Keratinocyte (primary cell): Measurements from ENCODE around the gene CMIP. TPM values are rescaled to one million over a fixed set of nuclear protein-coding genes. Genes with fewer than 3 reads are reported as not detected.

Source experiments
- DNase-seq: peaks from one replicate; pipeline ENCODE4 v3.0.0-alpha.2; 2011; ENCODE audit warnings: low read depth, missing footprints, low spot score
- FAIRE-seq: peaks from 2 replicates; lab custom pipeline; 2011; peaks lifted over from hg19 to GRCh38; lab: Jason Lieb, UNC
- H2AFZ ChIP-seq: 2 replicates; pipeline ENCODE4 v1.6.0; 2012; ENCODE audit warnings: low read length, control low read depth, inconsistent platforms; ENCODE audit not compliant: control insufficient read depth
- H3K27ac ChIP-seq: 2 replicates; pipeline ENCODE4 v1.5.1; 2011; ENCODE audit warnings: low read length; ENCODE audit not compliant: control insufficient read depth, insufficient read depth
- H3K27me3 ChIP-seq: 3 replicates; pipeline ENCODE4 v1.6.0; 2011; ENCODE audit warnings: low read length; ENCODE audit not compliant: control insufficient read depth, insufficient read depth; ENCODE audit errors: extremely low read depth
- H3K36me3 ChIP-seq, 2 experiments: 2 replicates in 1 of 2; 3 replicates in 1 of 2; pipeline ENCODE4 v1.5.1; 2011; ENCODE audit warnings: low read length in 2 of 2, mild to moderate bottlenecking in 1 of 2; ENCODE audit not compliant: control insufficient read depth in 2 of 2, insufficient read depth in 2 of 2; ENCODE audit errors: extremely low read depth in 1 of 2
- H3K4me1 ChIP-seq: 3 replicates; pipeline ENCODE4 v1.5.1; 2011; ENCODE audit warnings: low read length; ENCODE audit not compliant: control insufficient read depth, insufficient read depth; ENCODE audit errors: extremely low read depth
- H3K4me2 ChIP-seq: 3 replicates; pipeline ENCODE4 v1.6.0; 2011; ENCODE audit warnings: low read depth, low read length; ENCODE audit not compliant: control insufficient read depth, insufficient read depth; ENCODE audit errors: extremely low read depth
- H3K4me3 ChIP-seq, 3 experiments: fragments of 200-600 bp in 1 of 3; sonication (generic) in 1 of 3; 2 replicates in 2 of 3; 3 replicates in 1 of 3; pipeline ENCODE4 v1.5.1; 2011 to 2016; ENCODE audit warnings: low read length in 3 of 3, mild to moderate bottlenecking in 3 of 3, control low read depth in 2 of 3, inconsistent platforms in 1 of 3, low read depth in 1 of 3, mixed read lengths in 1 of 3, mixed run types in 1 of 3, moderate library complexity in 1 of 3; ENCODE audit not compliant: control insufficient read depth in 2 of 3, insufficient read depth in 2 of 3; ENCODE audit errors: extremely low read depth in 1 of 3
- H3K79me2 ChIP-seq: 2 replicates; pipeline ENCODE4 v1.6.0; 2012; ENCODE audit warnings: low read length; ENCODE audit not compliant: control insufficient read depth, insufficient read depth
- H3K9ac ChIP-seq: 3 replicates; pipeline ENCODE4 v1.6.0; 2011; ENCODE audit warnings: low read length; ENCODE audit not compliant: control insufficient read depth, insufficient read depth; ENCODE audit errors: extremely low read depth
- H3K9me1 ChIP-seq: 3 replicates; pipeline ENCODE4 v1.6.0; 2011; ENCODE audit warnings: low read length; ENCODE audit not compliant: control insufficient read depth, insufficient read depth; ENCODE audit errors: extremely low read depth
- H3K9me3 ChIP-seq: 2 replicates; pipeline ENCODE4 v1.5.1; 2012; ENCODE audit warnings: low read depth, low read length; ENCODE audit not compliant: control insufficient read depth
- H4K20me1 ChIP-seq: 3 replicates; pipeline ENCODE4 v1.6.0; 2011; ENCODE audit warnings: low read length; ENCODE audit not compliant: control insufficient read depth, insufficient read depth; ENCODE audit errors: extremely low read depth
- EZH2 ChIP-seq: IDR thresholded peaks from one replicate; pipeline ENCODE4 v1.6.1; 2012; ENCODE audit warnings: inconsistent platforms, mild to moderate bottlenecking, low read length, moderate library complexity
- dilution Hi-C: fragments of 300-500 bp; cut with MboI; formaldehyde crosslinking; loops from one replicate; pipeline ENCODE4 v1.7.0; 2020; ENCODE audit warnings: low sequenced_read_pairs; ENCODE audit not compliant: extremely low pct_ligation_motif_present
- polyA plus RNA-seq, 5 experiments: library from polyadenylated mRNA; depleted of rRNA in 3 of 5; stranded (reverse) in 3 of 5; stranded (forward) in 1 of 5; unstranded in 1 of 5; fragments of >200 nt; gene quantifications; 1 replicate in 1 of 5; 2 replicates in 3 of 5; 3 replicates in 1 of 5; pipeline versions ENCODE4 v1.2.1 to v1.2.3, GENCODE V29; 2011 to 2012; ENCODE audit warnings: missing spikeins in 2 of 5, low read depth in 1 of 5, low replicate concordance in 1 of 5
- TF ChIP-seq, protein P1 (sequence below), 3 experiments: IDR thresholded peaks in 1 of 3; conservative IDR thresholded peaks in 1 of 3; optimal IDR thresholded peaks in 1 of 3; 2 replicates in 2 of 3; 3 replicates in 1 of 3; pipeline versions ENCODE3 to v1.5.1; 2011; ENCODE audit warnings: low read length in 3 of 3, mild to moderate bottlenecking in 3 of 3, moderate library complexity in 2 of 3, control low read depth in 1 of 3, inconsistent platforms in 1 of 3; ENCODE audit not compliant: insufficient read depth in 2 of 3; ENCODE audit errors: extremely low read depth in 1 of 3

CMIP gene
- polyA plus RNA-seq, 1 donor (not counting 4 experiments of a cell fraction or from before 2014, with no cell fraction given): 5.0 TPM

DNA sequence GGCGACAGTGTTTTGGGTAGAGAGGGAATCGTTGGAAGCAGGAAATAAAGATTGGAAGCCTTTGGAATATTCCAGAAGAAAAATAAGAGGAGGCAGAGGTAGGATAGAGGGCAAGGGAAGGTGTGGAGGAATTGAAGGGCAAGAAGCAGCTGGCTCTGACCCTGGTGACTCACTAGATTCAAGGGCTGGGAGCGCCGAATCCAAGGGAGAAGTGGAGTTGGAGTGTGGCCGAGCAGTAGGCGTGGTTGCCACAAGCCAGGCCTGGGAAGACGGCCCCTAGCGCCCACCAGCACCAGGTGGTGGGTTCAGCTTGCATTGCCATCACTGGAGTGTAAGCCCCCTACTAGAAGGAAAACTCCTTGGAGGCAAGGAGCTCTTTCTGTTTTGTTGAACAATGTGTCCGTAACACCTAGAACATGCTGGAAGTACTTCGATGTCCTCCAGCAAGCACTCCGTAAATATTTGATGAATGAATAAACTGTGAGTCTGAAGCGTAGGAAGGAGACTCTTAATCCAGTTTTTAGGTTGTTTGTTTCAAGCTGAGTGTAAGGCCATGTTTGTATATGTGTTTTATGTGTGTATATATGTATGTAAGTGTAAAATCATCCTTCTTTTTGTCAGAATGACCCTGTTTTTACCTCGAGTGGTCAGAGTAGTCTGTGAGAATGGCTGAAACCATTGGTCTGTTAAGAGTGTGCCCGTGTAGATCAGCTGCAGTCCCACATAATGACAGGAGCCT, 139.5 kb downstream of the CMIP start:
- Histone ChIP-seq H3K9me1 (no peaks in the 10 kb centered on the region), H3K4me2 (peak overlapping the region; percentile 63), H3K4me1 (peaks cover 56% of the 10 kb centered on the region), H2AFZ (no peak overlapping the region), H3K36me3 (peaks cover 3 to 17% of the 10 kb centered on the region in 2 experiments), H3K9ac (peak overlapping the region; percentile 14), H4K20me1 (peaks cover 2% of the 10 kb centered on the region), H3K4me3 (no peak overlapping the region), H3K27me3 (no peaks in the 10 kb centered on the region), H3K27ac (peak overlapping the region; percentile 92), H3K79me2 (peaks cover 72% of the 10 kb centered on the region), H3K9me3 (no peaks in the 10 kb centered on the region)
- TF ChIP-seq, protein P1, sequence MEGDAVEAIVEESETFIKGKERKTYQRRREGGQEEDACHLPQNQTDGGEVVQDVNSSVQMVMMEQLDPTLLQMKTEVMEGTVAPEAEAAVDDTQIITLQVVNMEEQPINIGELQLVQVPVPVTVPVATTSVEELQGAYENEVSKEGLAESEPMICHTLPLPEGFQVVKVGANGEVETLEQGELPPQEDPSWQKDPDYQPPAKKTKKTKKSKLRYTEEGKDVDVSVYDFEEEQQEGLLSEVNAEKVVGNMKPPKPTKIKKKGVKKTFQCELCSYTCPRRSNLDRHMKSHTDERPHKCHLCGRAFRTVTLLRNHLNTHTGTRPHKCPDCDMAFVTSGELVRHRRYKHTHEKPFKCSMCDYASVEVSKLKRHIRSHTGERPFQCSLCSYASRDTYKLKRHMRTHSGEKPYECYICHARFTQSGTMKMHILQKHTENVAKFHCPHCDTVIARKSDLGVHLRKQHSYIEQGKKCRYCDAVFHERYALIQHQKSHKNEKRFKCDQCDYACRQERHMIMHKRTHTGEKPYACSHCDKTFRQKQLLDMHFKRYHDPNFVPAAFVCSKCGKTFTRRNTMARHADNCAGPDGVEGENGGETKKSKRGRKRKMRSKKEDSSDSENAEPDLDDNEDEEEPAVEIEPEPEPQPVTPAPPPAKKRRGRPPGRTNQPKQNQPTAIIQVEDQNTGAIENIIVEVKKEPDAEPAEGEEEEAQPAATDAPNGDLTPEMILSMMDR (optimal IDR thresholded peaks at IDR 0.05 in 1 of 3, IDR thresholded peaks at IDR 0.05 in 1 of 3, conservative IDR thresholded peaks at IDR 0.05 in 1 of 3; ENCODE audit: extremely low read depth in 1 of 3, insufficient read depth in 2 of 3, low read length in 3 of 3): peak in 1 of 3 experiments; percentile 26
- TF ChIP-seq EZH2: no peak
- DNase-seq: no peak
- dilution Hi-C loops: no loop called here
- no peak for FAIRE-seq

DNA sequence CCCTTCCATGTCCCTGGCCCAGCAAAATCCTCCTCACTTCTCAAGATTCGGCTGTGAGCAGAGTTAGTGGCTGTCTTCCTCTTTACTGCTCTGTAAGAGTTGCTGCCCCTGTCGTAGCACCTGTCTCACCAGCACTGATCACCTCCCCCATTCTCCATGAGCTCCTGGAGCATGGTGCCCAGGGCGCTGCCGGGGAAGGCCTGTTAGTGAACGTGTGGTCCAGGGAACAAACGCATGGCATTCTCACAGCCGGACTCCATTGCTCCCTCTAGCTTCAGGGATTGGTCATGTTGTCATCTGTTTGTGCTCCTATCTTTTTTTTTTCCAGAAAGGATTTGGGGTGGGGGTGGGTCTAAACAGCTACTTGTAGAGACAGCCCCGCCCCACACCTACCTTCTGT, 141.2 kb downstream of the CMIP start:
- H3K4me3 ChIP-seq: no peak overlapping the region
- H2AFZ ChIP-seq: no peak overlapping the region
- DNase-seq (no peak), FAIRE-seq (no peak)
- H3K4me1 ChIP-seq: peaks cover 46% of the 10 kb centered on the region
- H3K9me3 ChIP-seq: no peaks in the 10 kb centered on the region
- H3K4me2 ChIP-seq: no peak overlapping the region
- H3K9me1 ChIP-seq: no peaks in the 10 kb centered on the region
- dilution Hi-C loops: no loop called here
- H3K79me2 ChIP-seq: peaks cover 77% of the 10 kb centered on the region
- TF ChIP-seq, protein P1 (optimal IDR thresholded peaks at IDR 0.05 in 1 of 3, IDR thresholded peaks at IDR 0.05 in 1 of 3, conservative IDR thresholded peaks at IDR 0.05 in 1 of 3; ENCODE audit: extremely low read depth in 1 of 3, insufficient read depth in 2 of 3, low read length in 3 of 3): peak; percentile 42 to 53 (median 50)
- no peak for TF ChIP-seq EZH2
- H3K27me3 ChIP-seq: no peaks in the 10 kb centered on the region
- no peak overlapping the region for H3K9ac ChIP-seq
- no peak overlapping the region for H3K27ac ChIP-seq
- peaks cover 5 to 17% of the 10 kb centered on the region in 2 experiments for H3K36me3 ChIP-seq
- peaks cover 2% of the 10 kb centered on the region for H4K20me1 ChIP-seq
